GM12878 (cell line): ENCODE measurements around the gene RGL1. TPM values are rescaled to one million over a fixed set of nuclear protein-coding genes. Genes with fewer than 3 reads are reported as not detected.

Experiments
- ATAC-seq: fragments of 200-7000 bp; cut with Tn5 transposase; 3 replicates; pipeline ENCODE4 v1.9.1; 2020; ENCODE audit warnings: mild to moderate bottlenecking, moderate library complexity
- BruUV-seq: library from RNA; stranded (reverse); fragments of 400-500 nt; replicated peaks from 2 replicates; lab custom pipeline; 2021; lab: Mats Ljungman, UMichigan
- CTCF ChIA-PET: fragments of 300-600 bp; sonication (Branson Sonifier 250); formaldehyde crosslinking; extraction: SDS; loops from one replicate; lab custom pipeline; 2021; ENCODE audit warnings: inconsistent platforms; lab: Yijun Ruan, JAX
- POLR2A ChIA-PET: fragments of 350-600 bp; formaldehyde crosslinking; extraction: SDS; loops from one replicate; lab custom pipeline; 2021; ENCODE audit warnings: inconsistent platforms; lab: Charles Lee
- RAD21 ChIA-PET: fragments of 300-600 bp; sonication (Branson Sonifier 250); formaldehyde crosslinking; loops from one replicate; lab custom pipeline; 2023; ENCODE audit warnings: antibody characterized with exemption; ENCODE audit not compliant: unreplicated experiment; lab: Charles Lee
- SMC1A ChIA-PET: fragments of 300-600 bp; sonication (Branson Sonifier 250); formaldehyde crosslinking; loops from one replicate; lab custom pipeline; 2023; ENCODE audit not compliant: unreplicated experiment, uncharacterized antibody; lab: Charles Lee
- DNase-seq: peaks from one replicate; pipeline ENCODE4 v3.0.0-alpha.2; 2011; ENCODE audit warnings: low read depth, low spot score
- FAIRE-seq: peaks from 3 replicates; lab custom pipeline; 2011; peaks lifted over from hg19 to GRCh38; lab: Jason Lieb, UNC
- H2AFZ ChIP-seq: 2 replicates; pipeline ENCODE4 v1.6.0; 2011; ENCODE audit warnings: low read depth, low read length, control low read depth; ENCODE audit not compliant: control insufficient read depth
- H3K27ac ChIP-seq: 2 replicates; pipeline ENCODE4 v1.5.1; 2011; ENCODE audit warnings: control low read depth; ENCODE audit not compliant: control insufficient read depth, insufficient read depth
- H3K27me3 ChIP-seq, 2 experiments: replicated peaks in 1 of 2; 2 replicates each; pipeline versions ENCODE4 v1.6.0 to v1.6.1; 2011; ENCODE audit warnings: low read length in 1 of 2; ENCODE audit not compliant: control insufficient read depth in 2 of 2, insufficient read depth in 2 of 2
- H3K36me3 ChIP-seq, 2 experiments: 2 replicates each; pipeline ENCODE4 v1.5.1; 2011; ENCODE audit warnings: low read length in 1 of 2; ENCODE audit not compliant: control insufficient read depth in 2 of 2, insufficient read depth in 2 of 2
- H3K4me1 ChIP-seq: 2 replicates; pipeline ENCODE4 v1.6.1; 2011; ENCODE audit warnings: mild to moderate bottlenecking, low read length, moderate library complexity, mixed read lengths; ENCODE audit not compliant: control insufficient read depth, insufficient read depth
- H3K4me2 ChIP-seq: 2 replicates; pipeline ENCODE4 v1.6.0; 2011; ENCODE audit warnings: control low read depth; ENCODE audit not compliant: control insufficient read depth, insufficient read depth
- H3K4me3 ChIP-seq: fragments of 200-600 bp; sonication (generic); 2 replicates; pipeline ENCODE4 v1.5.1; 2016
- H3K79me2 ChIP-seq: 2 replicates; pipeline ENCODE4 v1.6.0; 2011; ENCODE audit warnings: low read length; ENCODE audit not compliant: control insufficient read depth, insufficient read depth
- H3K9ac ChIP-seq: 2 replicates; pipeline ENCODE4 v1.8.0; 2011; ENCODE audit warnings: low read length, control low read depth, mixed read lengths; ENCODE audit not compliant: control insufficient read depth, insufficient read depth
- H3K9me3 ChIP-seq: replicated peaks from 3 replicates; pipeline ENCODE4 v1.5.1; 2011; ENCODE audit warnings: mild to moderate bottlenecking, low read length; ENCODE audit not compliant: control insufficient read depth, insufficient read depth
- H4K20me1 ChIP-seq: 2 replicates; pipeline ENCODE4 v1.6.0; 2011; ENCODE audit not compliant: control insufficient read depth, insufficient read depth
- GABPA ChIP-seq: IDR thresholded peaks from 2 replicates; pipeline ENCODE4 v1.6.1; 2014; ENCODE audit warnings: antibody characterized with exemption, low read depth, mild to moderate bottlenecking, inconsistent platforms
- MTA3 ChIP-seq: IDR thresholded peaks from 2 replicates; pipeline ENCODE4 v1.6.1; 2012; ENCODE audit warnings: low read length, inconsistent platforms, borderline replicate concordance
- SMARCA5 ChIP-seq: fragments of 450-650 bp; IDR thresholded peaks from 2 replicates; pipeline ENCODE4 v1.6.1; 2017; ENCODE audit warnings: mild to moderate bottlenecking
- SREBF2 ChIP-seq: IDR thresholded peaks from 2 replicates; pipeline ENCODE4 v1.6.1; 2012; ENCODE audit warnings: mild to moderate bottlenecking, low read length
- ZNF274 ChIP-seq: IDR thresholded peaks from one replicate; pipeline ENCODE4 v1.8.0; 2011; ENCODE audit not compliant: insufficient read length, insufficient read depth
- WGBS: methylation state at CpG from one replicate; pipeline ENCODE4 v1.1.6; 2016; ENCODE audit warnings: low lambda C conversion rate; ENCODE audit not compliant: insufficient replicate concordance, insufficient coverage; ENCODE audit errors: missing lambda C conversion rate; 5-methylcytosine and 5-hydroxymethylcytosine counted together
- in situ Hi-C: fragments of 300-500 bp; cut with MboI; formaldehyde crosslinking; loops from 9 replicates; pipeline ENCODE4 v1.14.3; 2018; ENCODE audit warnings: mixed read lengths
- intact Hi-C: fragments of 100-400 bp; cut with micrococcal nuclease; formaldehyde crosslinking; loops from one replicate; pipeline ENCODE4 v1.14.2; 2022; ENCODE audit not compliant: unreplicated experiment
- polyA plus RNA-seq, 11 experiments: library from polyadenylated mRNA; depleted of rRNA in 4 of 11; unstranded in 6 of 11; stranded (reverse) in 5 of 11; fragments of >200 nt; fragmentation: Nextera tagmentation in 4 of 11; fragmentation: Illumina TruSeq in 1 of 11; extraction: Ambion mirVana in 4 of 11; extraction: Trizol in 1 of 11; gene quantifications; 1 replicate in 1 of 11; 2 replicates in 10 of 11; pipeline versions ENCODE4 v1.2.1 to v1.2.3, GENCODE V29; 2011 to 2016; ENCODE audit warnings: inconsistent platforms in 2 of 11, missing spikeins in 2 of 11, low read depth in 1 of 11
- total RNA-seq, 4 experiments: library from RNA; depleted of rRNA in 3 of 4; stranded (reverse); fragments of >200 nt in 3 of 4; fragmentation: Illumina TruSeq in 1 of 4; extraction: Trizol in 1 of 4; gene quantifications; 2 replicates each; pipeline versions ENCODE4 v1.2.1 to v1.2.3, GENCODE V29; 2013 to 2021
- TF ChIP-seq, protein P1 (sequence below): IDR thresholded peaks from 2 replicates; pipeline ENCODE4 v1.6.1; 2011; ENCODE audit warnings: borderline replicate concordance, low read depth, mild to moderate bottlenecking, moderate library complexity, low read length; ENCODE audit not compliant: insufficient read depth, poor library complexity, severe bottlenecking

The RGL1 gene
- total and polyA plus RNA-seq, 10 of the 15 experiments (the other 5 are each of a cell fraction or from before 2014, with no cell fraction given) = 8.1 to 25.0 (median 19.0) TPM

DNA sequence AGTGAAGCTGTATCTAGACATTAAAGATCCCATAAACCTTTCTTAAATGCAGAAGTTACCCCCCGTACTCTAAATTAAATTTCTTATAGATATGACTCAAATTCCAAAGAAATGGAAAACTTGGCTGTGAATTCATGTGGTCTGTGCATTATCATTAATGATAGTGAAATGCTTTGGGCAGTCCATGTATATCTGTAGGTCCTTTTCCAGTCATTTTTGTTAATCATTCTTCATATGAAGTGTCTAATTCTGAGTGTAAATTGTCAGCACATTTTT lies 89.3 kb downstream of the RGL1 start:
- ATAC-seq (no peak), FAIRE-seq (no peak), DNase-seq (no peak)
- in situ Hi-C loops = no loop called here
- ChIA-PET CTCF (interaction anchor here (2.1 to 7.2 kb wide), 2 partner anchors 10 to 21 kb away, joined by 5 to 44 read pairs; no protein-coding TSS in a partner anchor), POLR2A (no interaction called here), SMC1A (interaction anchor here (0.6 to 12.0 kb wide), 3 partner anchors 21 to 137 kb away, joined by 3 to 134 read pairs (median 3); no protein-coding TSS in a partner anchor), RAD21 (interaction anchor here (1.5 to 2.7 kb wide), 3 partner anchors 8 to 239 kb away, joined by 3 to 7 read pairs (median 4); no protein-coding TSS in a partner anchor)
- WGBS = 87% methylated on average over 1 of the region's 1 CpG
- Histone ChIP-seq H2AFZ (no peak overlapping the region), H3K4me3 (no peak overlapping the region), H3K27me3 (no peaks in the 10 kb centered on the region), H3K9me3 (no peaks in the 10 kb centered on the region; the same call in 2 of the 3 replicates), H4K20me1 (no peaks in the 10 kb centered on the region), H3K4me2 (no peak overlapping the region), H3K36me3 (peaks cover 5 to 28% of the 10 kb centered on the region in 2 experiments), H3K4me1 (peaks cover 82% of the 10 kb centered on the region), H3K9ac (no peak overlapping the region), H3K27ac (no peak overlapping the region), H3K79me2 (peaks cover under 1% of the 10 kb centered on the region)
- TF ChIP-seq SMARCA5 (no peak), SREBF2 (no peak), ZNF274 (no peak), MTA3 (no peak), GABPA (no peak)
- TF ChIP-seq, protein P1, sequence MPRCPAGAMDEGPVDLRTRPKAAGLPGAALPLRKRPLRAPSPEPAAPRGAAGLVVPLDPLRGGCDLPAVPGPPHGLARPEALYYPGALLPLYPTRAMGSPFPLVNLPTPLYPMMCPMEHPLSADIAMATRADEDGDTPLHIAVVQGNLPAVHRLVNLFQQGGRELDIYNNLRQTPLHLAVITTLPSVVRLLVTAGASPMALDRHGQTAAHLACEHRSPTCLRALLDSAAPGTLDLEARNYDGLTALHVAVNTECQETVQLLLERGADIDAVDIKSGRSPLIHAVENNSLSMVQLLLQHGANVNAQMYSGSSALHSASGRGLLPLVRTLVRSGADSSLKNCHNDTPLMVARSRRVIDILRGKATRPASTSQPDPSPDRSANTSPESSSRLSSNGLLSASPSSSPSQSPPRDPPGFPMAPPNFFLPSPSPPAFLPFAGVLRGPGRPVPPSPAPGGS = no peak
- intact Hi-C loops = no loop called here
- BruUV-seq = no TSS peak
